ENCODE results near the gene SOCS3.

Gene SOCS3

GRCh38 chr17:78366109-78366848 is 6.4 kb upstream of the SOCS3 start:
- no peak for DNase-seq

GRCh38 chr17:78365561-78366108 is 5.8 kb upstream of the SOCS3 start:
- no peak for DNase-seq

GRCh38 chr17:78364436-78365281 is 4.8 kb upstream of the SOCS3 start:
- DNase-seq = no peak

GRCh38 chr17:78362671-78363070 is 2.8 kb upstream of the SOCS3 start:
- DNase-seq = no peak

GRCh38 chr17:78362232-78362631 is 2.4 kb upstream of the SOCS3 start:
- no peak for DNase-seq

- no peak for DNase-seq
These were observed 1.4 kb upstream of the SOCS3 start for GRCh38 chr17:78361225-78361701.

GRCh38 chr17:78360371-78361224 is 721 bp upstream of the SOCS3 start:
- peak; percentile 95 for DNase-seq

- DNase-seq = no peak
These were observed 418 bp downstream of the SOCS3 start for GRCh38 chr17:78359321-78359996.

GRCh38 chr17:78358538-78359320 is 1.1 kb downstream of the SOCS3 start:
- peak; percentile 48 for DNase-seq

GRCh38 chr17:78357672-78358537 is 2.0 kb downstream of the SOCS3 start:
- DNase-seq = no peak

- no peak for DNase-seq
These were observed 2.7 kb downstream of the SOCS3 start for GRCh38 chr17:78357177-78357586.

GRCh38 chr17:78356101-78356713 is 3.7 kb downstream of the SOCS3 start:
- peak; percentile 86 for DNase-seq

- DNase-seq = no peak
These were observed 4.2 kb downstream of the SOCS3 start for GRCh38 chr17:78355701-78356100.

GRCh38 chr17:78355045-78355641 is 4.7 kb downstream of the SOCS3 start:
- DNase-seq = no peak

- DNase-seq = no peak
These were observed 6.0 kb downstream of the SOCS3 start for GRCh38 chr17:78353834-78354233.

GRCh38 chr17:78351449-78352006 is 8.3 kb downstream of the SOCS3 start:
- DNase-seq = no peak

- DNase-seq = no peak
These were observed 9.8 kb downstream of the SOCS3 start for GRCh38 chr17:78349891-78350642.

GRCh38 chr17:78348055-78348770 is 11.7 kb downstream of the SOCS3 start:
- no peak for DNase-seq
